Effector memory CD8-positive, alpha-beta T cell (primary cell): ENCODE measurements around the gene TRIM31.

Source experiments
- ATAC-seq: fragments of 150-1000 bp; cut with Tn5 transposase; replicated peaks from 2 replicates; pipeline ENCODE4 v1.10.0; 2021; ENCODE audit warnings: mild to moderate bottlenecking, moderate library complexity
- DNase-seq, 3 experiments: peaks; one replicate each; pipeline ENCODE4 v3.0.0; 2021
- H3K27ac Mint-ChIP-seq, 2 donors: one replicate each; pipeline ENCODE4 v1.8.0; 2022; ENCODE audit warnings: mild to moderate bottlenecking in 2 of 2, mixed read lengths in 2 of 2, moderate library complexity in 2 of 2
- H3K27me3 Mint-ChIP-seq, 2 donors: one replicate each; pipeline ENCODE4 v1.8.0; 2022; ENCODE audit warnings: mixed read lengths in 2 of 2
- H3K36me3 Mint-ChIP-seq: one replicate; pipeline ENCODE4 v1.8.0; 2022; ENCODE audit warnings: mild to moderate bottlenecking, moderate library complexity, mixed read lengths; ENCODE audit not compliant: insufficient read depth
- H3K4me1 Mint-ChIP-seq, 2 donors: one replicate each; pipeline ENCODE4 v1.8.0; 2022; ENCODE audit warnings: low read depth in 2 of 2, mixed read lengths in 2 of 2
- H3K4me3 Mint-ChIP-seq, 2 donors: one replicate each; pipeline ENCODE4 v1.8.0; 2022; ENCODE audit warnings: mild to moderate bottlenecking in 2 of 2, mixed read lengths in 2 of 2, moderate library complexity in 2 of 2
- H3K9me3 Mint-ChIP-seq, 2 donors: one replicate each; pipeline ENCODE4 v1.8.0; 2022; ENCODE audit warnings: mixed read lengths in 2 of 2

The TRIM31 gene

DNA sequence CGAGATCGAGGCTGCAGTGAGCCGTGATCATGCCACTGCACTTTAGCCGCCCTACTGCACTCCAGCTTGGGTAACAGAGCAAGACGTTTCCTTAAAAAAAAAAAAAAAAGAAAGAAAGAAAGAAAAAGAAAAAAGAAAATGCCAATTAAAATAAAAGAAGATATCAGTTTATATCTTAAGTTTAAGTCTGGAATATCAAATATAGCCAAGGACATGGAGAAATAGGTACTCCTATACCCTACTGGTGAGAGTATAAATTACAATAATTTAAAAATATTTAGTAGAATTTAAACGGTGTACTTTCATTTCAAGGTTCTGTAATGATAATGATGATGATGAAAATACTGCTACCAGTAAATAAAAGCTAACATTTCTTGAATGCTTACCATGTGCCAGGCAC is 3.8 kb upstream of the TRIM31 start:
- peaks cover 5% of the 10 kb centered on the region for H3K36me3 Mint-ChIP-seq
- H3K4me3 Mint-ChIP-seq, result no peak overlapping the region
- no peaks in the 10 kb centered on the region for H3K9me3 Mint-ChIP-seq
- H3K27ac Mint-ChIP-seq, result no peak overlapping the region
- H3K27me3 Mint-ChIP-seq, result peaks cover 70 to 71% of the 10 kb centered on the region in 2 donors
- DNase-seq, result no peak
- ATAC-seq, result no peak
- H3K4me1 Mint-ChIP-seq, result no peaks in the 10 kb centered on the region

DNA sequence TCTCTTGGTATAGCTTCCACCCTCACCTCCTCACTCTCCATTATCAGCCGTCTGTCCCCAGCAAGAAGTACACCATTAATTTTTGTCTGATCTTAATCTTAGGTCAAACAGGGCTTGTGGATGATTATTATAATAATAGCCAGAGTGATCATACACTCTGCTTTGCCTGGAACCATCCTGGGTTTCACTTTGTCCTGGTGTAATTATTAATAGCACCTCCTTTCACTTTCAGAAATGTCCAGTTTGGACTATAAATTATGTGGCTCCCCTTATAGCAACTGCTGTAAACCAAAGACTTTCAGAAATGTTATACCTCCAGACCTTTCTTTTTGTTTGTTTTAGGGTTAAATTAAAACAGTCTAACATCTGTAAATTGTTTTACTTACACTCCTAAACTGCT is 951 bp upstream of the TRIM31 start:
- Mint-ChIP-seq H3K27ac (no peak overlapping the region), H3K27me3 (peaks cover 66 to 71% of the 10 kb centered on the region in 2 donors), H3K4me1 (no peaks in the 10 kb centered on the region)

DNA sequence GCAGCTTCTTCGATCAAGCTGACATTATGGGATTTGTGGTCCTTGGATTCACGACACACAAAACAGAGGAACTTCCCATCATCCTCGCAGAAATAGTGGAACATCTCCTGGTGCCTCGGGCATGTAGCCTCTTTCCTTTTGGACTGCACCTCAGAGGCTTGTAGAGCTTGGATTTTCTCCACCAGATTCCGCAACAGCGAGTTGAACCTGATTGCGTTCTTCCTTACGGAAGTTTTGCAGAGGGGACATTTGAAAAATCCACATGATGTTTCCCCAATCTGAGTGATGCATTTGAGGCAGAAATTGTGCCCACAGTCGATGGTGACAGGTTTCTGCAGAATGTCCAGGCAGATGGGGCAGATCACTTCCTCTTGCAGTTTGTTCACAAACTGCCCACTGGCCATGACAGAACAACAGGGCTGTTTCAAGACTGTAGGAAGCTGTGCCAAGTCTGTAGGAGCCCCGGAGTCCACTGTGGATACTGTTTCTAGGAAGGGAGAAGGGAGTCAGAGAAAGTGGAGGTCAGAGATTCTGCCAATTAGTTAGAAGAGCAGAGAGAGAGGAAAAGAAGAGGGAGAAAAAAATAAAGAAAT is 392 bp downstream of the TRIM31 start:
- Mint-ChIP-seq H3K27ac (no peak overlapping the region), H3K4me3 (no peak overlapping the region), H3K4me1 (no peaks in the 10 kb centered on the region), H3K9me3 (no peaks in the 10 kb centered on the region), H3K36me3 (peaks cover 2% of the 10 kb centered on the region), H3K27me3 (peaks cover 72 to 75% of the 10 kb centered on the region in 2 donors)
- DNase-seq (no peak), ATAC-seq (no peak)

More for the DNA sequence above, 951 bp upstream of the TRIM31 start:
- ATAC-seq (no peak), DNase-seq (no peak)
- H3K9me3 Mint-ChIP-seq, result no peaks in the 10 kb centered on the region
- H3K4me3 Mint-ChIP-seq, result no peak overlapping the region
- H3K36me3 Mint-ChIP-seq, result peaks cover 3% of the 10 kb centered on the region

DNA sequence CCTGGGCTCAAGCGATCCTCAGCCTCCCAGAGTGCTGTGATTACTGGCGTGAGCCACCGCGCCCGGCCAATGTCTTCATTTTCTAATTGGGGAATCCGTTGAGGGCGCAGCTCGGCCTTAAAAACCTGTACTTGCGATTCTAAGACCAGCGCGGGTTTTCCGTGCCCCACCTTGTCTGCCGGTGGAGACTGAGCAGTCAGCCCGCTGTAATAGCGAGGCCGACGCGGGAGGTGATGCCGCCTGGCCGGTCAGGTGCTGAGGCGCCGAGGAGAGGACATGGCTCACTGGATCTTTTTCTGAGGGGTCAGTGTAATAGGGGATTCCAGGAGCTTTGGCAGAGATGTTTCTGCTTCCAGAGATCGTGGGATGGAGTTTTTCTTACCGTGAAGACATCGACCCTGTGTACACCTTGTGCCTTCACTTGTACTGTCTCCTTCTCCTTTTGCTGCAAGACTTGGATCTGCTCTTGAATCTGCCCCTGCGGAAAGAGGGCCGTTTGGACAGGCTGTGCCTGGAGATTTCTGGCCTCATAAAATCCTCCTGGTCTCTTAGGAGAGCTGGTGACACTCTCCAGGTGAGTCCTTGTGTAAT is 1.5 kb downstream of the TRIM31 start:
- DNase-seq (no peak), ATAC-seq (no peak)
- Mint-ChIP-seq H3K36me3 (peaks cover 2% of the 10 kb centered on the region), H3K4me1 (no peaks in the 10 kb centered on the region), H3K9me3 (no peaks in the 10 kb centered on the region), H3K27me3 (peaks cover 74 to 82% of the 10 kb centered on the region in 2 donors), H3K4me3 (no peak overlapping the region), H3K27ac (no peak overlapping the region)

DNA sequence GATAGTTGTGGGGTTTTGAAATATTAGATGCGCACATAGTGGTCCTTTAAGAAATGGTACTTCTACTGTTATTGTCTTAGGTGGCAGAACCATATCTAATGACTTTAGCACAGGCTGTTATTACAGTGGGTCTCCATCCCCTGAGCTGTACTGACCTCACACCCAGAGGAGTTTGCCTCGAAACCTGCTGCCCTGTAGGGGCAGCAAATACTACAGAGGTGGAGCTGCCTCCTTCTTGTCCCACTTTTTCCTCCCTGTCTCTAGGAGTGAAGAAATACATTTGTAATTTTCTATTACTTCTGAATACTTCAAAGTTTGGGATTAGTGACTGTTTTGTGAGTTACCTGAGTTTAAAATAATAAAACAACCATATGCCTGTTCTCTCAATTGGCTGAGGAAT is 8.2 kb downstream of the TRIM31 start:
- Mint-ChIP-seq H3K9me3 (no peaks in the 10 kb centered on the region), H3K4me3 (no peak overlapping the region), H3K36me3 (peaks cover 6% of the 10 kb centered on the region), H3K27me3 (peaks cover 60 to 71% of the 10 kb centered on the region in 2 donors), H3K27ac (no peak overlapping the region), H3K4me1 (peaks cover 25 to 28% of the 10 kb centered on the region in 2 donors)
- DNase-seq, result no peak
- no peak for ATAC-seq

DNA sequence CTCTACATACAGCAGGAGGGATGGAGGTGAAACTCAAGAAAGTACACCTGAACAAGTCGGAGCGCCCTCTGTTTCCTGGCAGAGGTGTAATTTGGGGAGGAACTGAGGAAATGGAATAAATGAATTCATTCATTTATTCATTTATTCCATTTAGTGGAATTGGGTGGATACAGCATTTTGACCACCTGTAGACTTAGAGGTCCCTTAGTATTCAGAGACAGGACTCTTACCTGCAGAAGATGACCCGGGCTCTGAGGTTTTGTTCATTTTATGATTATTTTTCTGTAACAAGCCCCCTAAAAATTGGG is 9.1 kb downstream of the TRIM31 start:
- H3K27me3 Mint-ChIP-seq, result peaks cover 65 to 74% of the 10 kb centered on the region in 2 donors
- H3K27ac Mint-ChIP-seq, result peak overlapping the region in 1 of 2 donors; percentile 49
- DNase-seq (no peak), ATAC-seq (no peak)
- H3K4me1 Mint-ChIP-seq, result peaks cover 25 to 28% of the 10 kb centered on the region in 2 donors
- H3K36me3 Mint-ChIP-seq, result peaks cover 6% of the 10 kb centered on the region
- peak overlapping the region; percentile 83 to 90 for H3K4me3 Mint-ChIP-seq
- H3K9me3 Mint-ChIP-seq, result no peaks in the 10 kb centered on the region

DNA sequence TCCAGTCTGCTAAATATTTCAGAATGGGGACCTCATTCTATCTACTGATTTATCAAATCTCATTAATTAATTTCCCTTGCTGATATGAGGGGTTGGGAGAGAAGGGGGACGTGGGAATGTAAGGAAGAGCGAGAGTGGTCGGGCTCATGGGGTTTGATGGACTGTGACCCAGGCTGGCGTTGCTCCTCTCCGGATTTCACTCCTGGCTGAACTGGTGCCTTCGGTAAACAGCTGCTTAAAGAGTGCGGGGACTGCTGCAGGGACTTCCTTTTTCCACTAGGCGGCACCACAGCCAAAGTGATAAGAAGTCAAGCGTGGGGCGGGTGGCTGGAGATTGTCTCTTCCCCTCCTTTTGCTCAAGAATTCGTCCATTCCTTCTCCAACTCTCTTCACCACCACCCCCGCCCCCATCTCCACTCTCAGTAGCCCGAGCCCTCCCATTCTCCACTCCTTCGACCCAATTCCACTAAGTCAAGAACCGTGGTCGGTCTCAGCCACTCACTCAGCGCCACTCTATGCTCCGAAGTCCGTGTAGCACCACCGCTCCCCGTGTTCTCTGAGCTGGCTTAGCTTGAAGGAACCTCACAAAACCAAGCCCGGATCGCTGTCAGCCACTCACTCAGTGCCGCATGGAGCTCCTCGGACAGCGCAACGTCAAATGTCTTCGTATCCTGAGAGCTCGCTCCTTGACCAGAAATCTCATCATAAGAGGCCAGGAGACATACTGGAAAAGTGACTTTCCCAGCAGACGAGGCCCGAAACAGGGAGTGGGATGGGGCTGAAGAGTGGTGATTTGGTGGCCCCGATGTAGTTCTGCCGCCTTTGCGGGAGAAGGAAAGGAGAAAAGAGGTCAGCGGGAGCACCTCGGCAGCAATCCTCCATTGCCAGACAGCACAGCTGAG is 9.7 kb downstream of the TRIM31 start:
- H3K36me3 Mint-ChIP-seq, result peaks cover 6% of the 10 kb centered on the region
- peaks cover 25 to 28% of the 10 kb centered on the region in 2 donors for H3K4me1 Mint-ChIP-seq
- DNase-seq (peak; percentile 77 to 83 (median 79)), ATAC-seq (peak; percentile 84)
- H3K9me3 Mint-ChIP-seq, result no peaks in the 10 kb centered on the region
- H3K27me3 Mint-ChIP-seq, result peaks cover 65 to 74% of the 10 kb centered on the region in 2 donors
- H3K4me3 Mint-ChIP-seq, result peak overlapping the region; percentile 83 to 90
- peak overlapping the region in 1 of 2 donors; percentile 49 for H3K27ac Mint-ChIP-seq

DNA sequence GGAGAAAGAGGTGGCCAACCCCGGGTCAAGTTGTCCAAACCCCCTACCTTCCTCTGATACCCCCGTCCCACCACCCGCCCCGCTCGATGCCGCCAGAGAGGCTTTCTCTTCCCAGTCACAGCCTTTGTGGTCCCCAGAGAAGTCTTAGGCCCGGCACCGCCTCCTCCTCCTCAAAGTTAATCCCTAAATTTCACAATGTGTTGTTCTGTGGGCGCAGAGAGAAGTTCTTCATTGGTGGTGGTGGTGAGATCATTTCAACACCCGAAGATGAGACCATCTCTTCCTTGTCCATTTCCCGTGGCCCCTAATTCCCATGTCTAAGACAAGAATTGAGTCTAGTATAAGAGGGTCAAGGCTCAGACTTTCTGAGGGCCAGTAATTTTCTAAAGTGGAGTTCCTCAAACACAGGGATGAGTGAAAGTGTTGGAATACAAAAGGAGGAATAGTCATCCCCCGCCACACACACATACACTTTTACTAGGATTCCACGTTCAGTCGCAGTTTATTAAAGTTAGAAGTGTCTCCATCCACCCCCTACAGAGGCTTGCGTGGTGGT is 10.4 kb downstream of the TRIM31 start:
- Mint-ChIP-seq H3K4me1 (peaks cover 25 to 31% of the 10 kb centered on the region in 2 donors), H3K4me3 (peak overlapping the region; percentile 83 to 90), H3K9me3 (no peaks in the 10 kb centered on the region), H3K36me3 (peaks cover 4% of the 10 kb centered on the region), H3K27ac (no peak overlapping the region), H3K27me3 (peaks cover 65 to 74% of the 10 kb centered on the region in 2 donors)
- no peak for DNase-seq
- peak; percentile 36 for ATAC-seq

DNA sequence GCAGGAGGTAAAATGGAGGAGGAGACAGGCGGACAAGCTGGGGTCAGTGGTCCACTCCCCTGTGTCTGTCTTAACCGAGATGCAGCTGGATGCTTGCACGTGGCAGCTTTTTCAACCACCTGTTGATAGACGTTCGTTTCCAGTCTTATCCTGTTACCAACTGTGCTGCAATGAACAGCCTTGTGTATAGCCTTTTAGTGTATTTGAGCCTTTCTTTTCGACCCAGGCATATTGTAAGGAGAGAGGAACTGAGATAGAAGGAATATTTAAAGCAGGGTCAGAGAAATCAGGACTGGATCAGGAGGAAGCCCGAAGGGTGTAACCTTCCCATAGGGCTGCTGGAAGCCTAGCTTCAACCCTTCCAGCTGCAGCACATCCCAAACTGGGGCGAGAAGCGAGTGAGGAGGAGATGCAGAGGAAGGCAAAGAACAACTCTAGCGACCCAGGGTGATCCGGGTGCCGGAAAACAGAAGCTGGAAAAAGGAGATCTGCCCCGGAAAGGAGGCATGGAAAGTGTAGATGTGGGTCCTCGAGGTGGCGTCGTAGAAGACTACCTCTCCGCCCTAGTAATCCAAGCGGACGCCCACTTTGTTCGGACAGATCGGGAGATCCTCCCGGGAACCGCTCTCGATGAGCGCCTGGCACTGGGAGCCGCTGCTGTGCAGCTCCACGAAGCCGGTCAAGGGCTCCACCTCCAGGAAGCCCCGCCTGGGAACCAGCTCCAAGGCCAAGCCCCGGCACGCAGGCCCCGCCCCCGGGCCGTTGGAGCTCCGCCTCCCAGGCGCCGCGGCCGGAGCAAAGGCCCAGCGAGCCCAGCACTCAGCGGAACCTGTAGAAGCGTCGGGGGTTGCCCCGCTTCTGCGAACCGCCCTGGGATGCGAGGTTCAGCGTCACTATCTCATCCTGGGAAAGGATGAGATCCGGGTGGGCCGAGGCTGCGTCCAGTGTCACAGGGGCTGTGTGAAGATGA is 11.2 kb downstream of the TRIM31 start:
- Mint-ChIP-seq H3K36me3 (peaks cover 4% of the 10 kb centered on the region), H3K27ac (peak overlapping the region; percentile 8 to 10), H3K4me3 (peak overlapping the region; percentile 83 to 90), H3K4me1 (peaks cover 25 to 31% of the 10 kb centered on the region in 2 donors), H3K9me3 (no peaks in the 10 kb centered on the region), H3K27me3 (peaks cover 69 to 74% of the 10 kb centered on the region in 2 donors)
- DNase-seq, result peak; percentile 35 to 39 (median 39)
- peak; percentile 43 for ATAC-seq

DNA sequence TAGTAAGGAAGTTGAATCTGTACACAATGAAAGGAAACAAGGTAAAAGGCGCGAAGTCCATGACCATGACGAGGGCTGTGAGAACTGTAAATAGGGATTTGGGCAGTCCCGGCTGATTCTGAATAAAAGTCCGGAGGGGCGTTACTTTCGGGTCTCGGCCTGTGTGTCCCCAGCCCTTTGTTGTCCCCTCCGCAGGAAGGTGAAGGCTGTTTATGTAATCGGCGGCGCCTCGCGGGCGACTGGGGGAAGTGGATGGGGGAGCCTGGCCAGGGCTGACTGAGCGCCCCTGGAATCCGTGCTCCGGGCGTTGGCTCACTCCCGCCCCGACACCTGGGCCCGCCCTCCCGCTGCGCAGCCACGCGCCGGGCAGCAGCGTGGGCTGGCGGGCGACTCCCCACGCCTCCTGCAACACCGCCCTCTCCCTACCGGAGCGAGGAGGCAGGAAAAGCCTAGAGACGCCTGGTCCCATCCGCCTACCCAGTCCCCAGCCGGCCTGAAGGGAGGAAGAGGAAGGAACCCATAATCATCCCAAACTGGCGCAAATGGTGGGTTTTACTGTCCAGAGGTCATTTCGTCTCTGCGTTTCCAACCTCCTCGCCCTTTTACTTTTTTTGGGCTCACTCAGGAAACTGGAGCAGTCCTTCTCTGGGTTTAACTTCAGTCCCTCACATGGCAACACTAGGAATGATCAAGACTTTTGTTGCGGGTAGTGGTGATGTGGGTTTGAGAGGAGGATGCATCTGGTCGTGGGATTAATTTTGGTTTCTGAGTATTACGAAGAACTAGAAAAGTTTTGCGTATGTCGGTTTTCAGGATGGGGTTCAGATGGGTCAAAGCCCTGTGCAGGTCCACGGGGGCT is 12.1 kb downstream of the TRIM31 start:
- Mint-ChIP-seq H3K9me3 (no peaks in the 10 kb centered on the region), H3K36me3 (peaks cover 4% of the 10 kb centered on the region), H3K27ac (peak overlapping the region in 1 of 2 donors; percentile 10), H3K27me3 (peaks cover 66 to 71% of the 10 kb centered on the region in 2 donors), H3K4me1 (peaks cover 25 to 31% of the 10 kb centered on the region in 2 donors), H3K4me3 (peak overlapping the region; percentile 83 to 90)
- ATAC-seq (peak; percentile 7), DNase-seq (no peak)

DNA sequence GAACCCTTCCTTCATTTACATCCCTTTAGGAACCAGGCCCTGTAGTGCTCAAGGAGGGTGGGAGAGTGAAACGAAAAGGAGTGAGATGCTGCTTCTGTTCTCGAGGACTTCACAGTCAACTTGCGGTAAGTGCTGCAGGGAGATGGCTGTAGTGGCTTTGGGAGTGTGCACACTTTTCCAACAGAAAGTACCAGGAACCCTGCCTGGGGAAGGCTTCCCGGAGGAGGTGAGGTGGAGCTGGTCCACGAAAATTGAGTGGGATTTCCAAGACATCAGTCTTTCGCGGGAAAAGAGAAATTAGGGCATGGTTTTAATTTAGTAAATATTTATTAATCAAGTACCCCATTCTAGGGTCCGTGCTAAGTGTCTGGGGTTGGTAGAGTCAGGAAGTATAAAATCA is 12.7 kb downstream of the TRIM31 start:
- H3K27me3 Mint-ChIP-seq, result peaks cover 71 to 72% of the 10 kb centered on the region in 2 donors
- H3K4me1 Mint-ChIP-seq, result peaks cover 25 to 31% of the 10 kb centered on the region in 2 donors
- DNase-seq (no peak), ATAC-seq (no peak)
- peak overlapping the region; percentile 68 to 90 for H3K4me3 Mint-ChIP-seq
- no peak overlapping the region for H3K27ac Mint-ChIP-seq
- H3K9me3 Mint-ChIP-seq, result no peaks in the 10 kb centered on the region
- H3K36me3 Mint-ChIP-seq, result peaks cover 4% of the 10 kb centered on the region
